Fibroblast of skin of left quadriceps (primary cell): ENCODE results near the gene HNRNPU.

ENCODE experiments used
- DNase-seq, 2 experiments: peaks; one replicate each; pipeline ENCODE4 v3.0.0-alpha.2; 2013; ENCODE audit warnings: low read depth in 2 of 2

Gene HNRNPU

GRCh38 chr1:244862699-244863490, 1.4 kb downstream of the HNRNPU start:
- peak; percentile 89 to 92 for DNase-seq

GRCh38 chr1:244862354-244862698, 2.0 kb downstream of the HNRNPU start:
- DNase-seq: no peak

- DNase-seq: no peak
Measured at GRCh38 chr1:244861683-244862082, 2.7 kb downstream of the HNRNPU start.

GRCh38 chr1:244860914-244861610, 3.3 kb downstream of the HNRNPU start:
- DNase-seq: no peak

GRCh38 chr1:244860078-244860477, 4.3 kb downstream of the HNRNPU start:
- DNase-seq: no peak

- DNase-seq: no peak
Measured at GRCh38 chr1:244858357-244858756, 6.0 kb downstream of the HNRNPU start.

- DNase-seq: no peak
Measured at GRCh38 chr1:244857761-244858160, 6.6 kb downstream of the HNRNPU start.

- DNase-seq: no peak
Measured at GRCh38 chr1:244854865-244855578, 9.3 kb downstream of the HNRNPU start.

GRCh38 chr1:244854166-244854565, 10.2 kb downstream of the HNRNPU start:
- no peak for DNase-seq

GRCh38 chr1:244852694-244853093, 11.6 kb downstream of the HNRNPU start:
- DNase-seq: no peak

- no peak for DNase-seq
Measured at GRCh38 chr1:244851546-244852231, 12.7 kb downstream of the HNRNPU start.

- DNase-seq: no peak
Measured at GRCh38 chr1:244850896-244851295, 13.4 kb downstream of the HNRNPU start.

GRCh38 chr1:244850099-244850852, 14.1 kb downstream of the HNRNPU start:
- no peak for DNase-seq

GRCh38 chr1:244849189-244849866, 15.0 kb downstream of the HNRNPU start:
- no peak for DNase-seq

- DNase-seq: no peak
Measured at GRCh38 chr1:244846653-244847052, 17.7 kb downstream of the HNRNPU start.

GRCh38 chr1:244844155-244845121, 19.9 kb downstream of the HNRNPU start:
- no peak for DNase-seq

- no peak for DNase-seq
Measured at GRCh38 chr1:244843148-244843978, 21.0 kb downstream of the HNRNPU start.

GRCh38 chr1:244841273-244841927, 22.9 kb downstream of the HNRNPU start:
- DNase-seq: no peak
